Measurements from ENCODE around the gene NDFIP2.

DNA sequence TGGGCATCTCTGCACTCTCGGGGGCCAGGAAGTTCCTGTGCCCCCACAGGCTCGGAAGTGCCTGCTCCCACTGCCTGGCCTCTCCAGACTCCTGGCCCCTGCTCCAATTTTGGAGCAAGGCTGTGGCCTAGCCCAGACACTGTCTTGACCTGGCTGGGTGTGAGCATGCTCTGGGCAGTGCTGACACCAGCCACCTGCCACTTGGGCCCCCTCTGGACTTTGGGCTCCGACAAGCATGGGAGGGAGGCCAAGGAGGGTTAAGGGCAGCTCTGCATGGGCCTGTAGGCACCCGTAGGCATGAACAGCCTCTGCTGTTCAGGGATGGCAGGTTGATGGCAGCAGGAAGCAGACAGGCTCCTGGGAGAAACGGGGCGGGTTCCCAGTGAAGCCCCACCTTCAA is 48.9 kb upstream of the NDFIP2 start:
- TF ChIP-seq, protein P1, sequence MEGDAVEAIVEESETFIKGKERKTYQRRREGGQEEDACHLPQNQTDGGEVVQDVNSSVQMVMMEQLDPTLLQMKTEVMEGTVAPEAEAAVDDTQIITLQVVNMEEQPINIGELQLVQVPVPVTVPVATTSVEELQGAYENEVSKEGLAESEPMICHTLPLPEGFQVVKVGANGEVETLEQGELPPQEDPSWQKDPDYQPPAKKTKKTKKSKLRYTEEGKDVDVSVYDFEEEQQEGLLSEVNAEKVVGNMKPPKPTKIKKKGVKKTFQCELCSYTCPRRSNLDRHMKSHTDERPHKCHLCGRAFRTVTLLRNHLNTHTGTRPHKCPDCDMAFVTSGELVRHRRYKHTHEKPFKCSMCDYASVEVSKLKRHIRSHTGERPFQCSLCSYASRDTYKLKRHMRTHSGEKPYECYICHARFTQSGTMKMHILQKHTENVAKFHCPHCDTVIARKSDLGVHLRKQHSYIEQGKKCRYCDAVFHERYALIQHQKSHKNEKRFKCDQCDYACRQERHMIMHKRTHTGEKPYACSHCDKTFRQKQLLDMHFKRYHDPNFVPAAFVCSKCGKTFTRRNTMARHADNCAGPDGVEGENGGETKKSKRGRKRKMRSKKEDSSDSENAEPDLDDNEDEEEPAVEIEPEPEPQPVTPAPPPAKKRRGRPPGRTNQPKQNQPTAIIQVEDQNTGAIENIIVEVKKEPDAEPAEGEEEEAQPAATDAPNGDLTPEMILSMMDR (IDR thresholded peaks at IDR 0.05; ENCODE audit: insufficient read depth, low read length) = no peak
- TF ChIP-seq, protein P2, sequence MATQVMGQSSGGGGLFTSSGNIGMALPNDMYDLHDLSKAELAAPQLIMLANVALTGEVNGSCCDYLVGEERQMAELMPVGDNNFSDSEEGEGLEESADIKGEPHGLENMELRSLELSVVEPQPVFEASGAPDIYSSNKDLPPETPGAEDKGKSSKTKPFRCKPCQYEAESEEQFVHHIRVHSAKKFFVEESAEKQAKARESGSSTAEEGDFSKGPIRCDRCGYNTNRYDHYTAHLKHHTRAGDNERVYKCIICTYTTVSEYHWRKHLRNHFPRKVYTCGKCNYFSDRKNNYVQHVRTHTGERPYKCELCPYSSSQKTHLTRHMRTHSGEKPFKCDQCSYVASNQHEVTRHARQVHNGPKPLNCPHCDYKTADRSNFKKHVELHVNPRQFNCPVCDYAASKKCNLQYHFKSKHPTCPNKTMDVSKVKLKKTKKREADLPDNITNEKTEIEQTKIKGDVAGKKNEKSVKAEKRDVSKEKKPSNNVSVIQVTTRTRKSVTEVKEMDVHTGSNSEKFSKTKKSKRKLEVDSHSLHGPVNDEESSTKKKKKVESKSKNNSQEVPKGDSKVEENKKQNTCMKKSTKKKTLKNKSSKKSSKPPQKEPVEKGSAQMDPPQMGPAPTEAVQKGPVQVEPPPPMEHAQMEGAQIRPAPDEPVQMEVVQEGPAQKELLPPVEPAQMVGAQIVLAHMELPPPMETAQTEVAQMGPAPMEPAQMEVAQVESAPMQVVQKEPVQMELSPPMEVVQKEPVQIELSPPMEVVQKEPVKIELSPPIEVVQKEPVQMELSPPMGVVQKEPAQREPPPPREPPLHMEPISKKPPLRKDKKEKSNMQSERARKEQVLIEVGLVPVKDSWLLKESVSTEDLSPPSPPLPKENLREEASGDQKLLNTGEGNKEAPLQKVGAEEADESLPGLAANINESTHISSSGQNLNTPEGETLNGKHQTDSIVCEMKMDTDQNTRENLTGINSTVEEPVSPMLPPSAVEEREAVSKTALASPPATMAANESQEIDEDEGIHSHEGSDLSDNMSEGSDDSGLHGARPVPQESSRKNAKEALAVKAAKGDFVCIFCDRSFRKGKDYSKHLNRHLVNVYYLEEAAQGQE (IDR thresholded peaks at IDR 0.05; ENCODE audit: insufficient replicate concordance, low read depth) = no peak
- TF ChIP-seq GABPA (IDR thresholded peaks at IDR 0.05; ENCODE audit: low read depth) (no peak), POLR2AphosphoS5 (IDR thresholded peaks at IDR 0.05; ENCODE audit: low read depth) (no peak), SPI1 (IDR thresholded peaks at IDR 0.05; ENCODE audit: borderline replicate concordance, low read depth) (no peak)

Measured in HL-60 (cell line).